Measurements from ENCODE around the gene ORMDL2.

- TF ChIP-seq, protein P1, sequence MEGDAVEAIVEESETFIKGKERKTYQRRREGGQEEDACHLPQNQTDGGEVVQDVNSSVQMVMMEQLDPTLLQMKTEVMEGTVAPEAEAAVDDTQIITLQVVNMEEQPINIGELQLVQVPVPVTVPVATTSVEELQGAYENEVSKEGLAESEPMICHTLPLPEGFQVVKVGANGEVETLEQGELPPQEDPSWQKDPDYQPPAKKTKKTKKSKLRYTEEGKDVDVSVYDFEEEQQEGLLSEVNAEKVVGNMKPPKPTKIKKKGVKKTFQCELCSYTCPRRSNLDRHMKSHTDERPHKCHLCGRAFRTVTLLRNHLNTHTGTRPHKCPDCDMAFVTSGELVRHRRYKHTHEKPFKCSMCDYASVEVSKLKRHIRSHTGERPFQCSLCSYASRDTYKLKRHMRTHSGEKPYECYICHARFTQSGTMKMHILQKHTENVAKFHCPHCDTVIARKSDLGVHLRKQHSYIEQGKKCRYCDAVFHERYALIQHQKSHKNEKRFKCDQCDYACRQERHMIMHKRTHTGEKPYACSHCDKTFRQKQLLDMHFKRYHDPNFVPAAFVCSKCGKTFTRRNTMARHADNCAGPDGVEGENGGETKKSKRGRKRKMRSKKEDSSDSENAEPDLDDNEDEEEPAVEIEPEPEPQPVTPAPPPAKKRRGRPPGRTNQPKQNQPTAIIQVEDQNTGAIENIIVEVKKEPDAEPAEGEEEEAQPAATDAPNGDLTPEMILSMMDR (IDR thresholded peaks at IDR 0.05; ENCODE audit: low read depth, low read length), result no peak
- no peak for TF ChIP-seq EZH2phosphoT487 (IDR thresholded peaks at IDR 0.05; ENCODE audit: low read depth)
Observed at GRCh38 chr12:55806982-55807381, 10.9 kb upstream of the ORMDL2 start.

All from OCI-LY3 (cell line).